Skeletal muscle satellite cell (primary cell): Measurements from ENCODE around the gene KRTAP29-1.

ENCODE experiments used
- H3K27me3 ChIP-seq: 2 replicates; pipeline ENCODE4 v1.7.0; 2013; ENCODE audit warnings: low read length; ENCODE audit not compliant: control insufficient read depth, insufficient read depth
- H3K36me3 ChIP-seq: 2 replicates; pipeline ENCODE4 v1.7.0; 2013; ENCODE audit warnings: mild to moderate bottlenecking, control low read depth, low read length; ENCODE audit not compliant: insufficient read depth
- H3K4me1 ChIP-seq: 2 replicates; pipeline ENCODE4 v1.7.0; 2013; ENCODE audit warnings: low read length; ENCODE audit not compliant: control insufficient read depth, insufficient read depth
- H3K4me2 ChIP-seq: 2 replicates; pipeline ENCODE4 v1.7.0; 2013; ENCODE audit warnings: mild to moderate bottlenecking, low read length
- H3K4me3 ChIP-seq: 2 replicates; pipeline ENCODE4 v1.7.0; 2013; ENCODE audit warnings: low read length
- H3K9ac ChIP-seq: 2 replicates; pipeline ENCODE4 v1.7.0; 2013; ENCODE audit warnings: mild to moderate bottlenecking, low read depth, low read length, moderate library complexity
- H3K9me3 ChIP-seq: replicated peaks from 2 replicates; pipeline ENCODE4 v1.7.0; 2013; ENCODE audit warnings: mild to moderate bottlenecking, control low read depth, low read length

KRTAP29-1 gene

GRCh38 chr17:41326173-41327145 is 23.8 kb upstream of the KRTAP29-1 start:
- Histone ChIP-seq H3K9me3 (no peaks in the 10 kb centered on the region), H3K27me3 (no peaks in the 10 kb centered on the region), H3K4me3 (no peak overlapping the region), H3K4me1 (no peaks in the 10 kb centered on the region), H3K9ac (no peak overlapping the region), H3K4me2 (no peak overlapping the region), H3K36me3 (no peaks in the 10 kb centered on the region)

- H3K4me3 ChIP-seq, result no peak overlapping the region
- H3K27me3 ChIP-seq, result no peaks in the 10 kb centered on the region
- H3K4me2 ChIP-seq, result no peak overlapping the region
- no peaks in the 10 kb centered on the region for H3K9me3 ChIP-seq
- H3K9ac ChIP-seq, result no peak overlapping the region
- no peaks in the 10 kb centered on the region for H3K36me3 ChIP-seq
- H3K4me1 ChIP-seq, result no peaks in the 10 kb centered on the region
These were observed 23.0 kb upstream of the KRTAP29-1 start for GRCh38 chr17:41325611-41326010.

GRCh38 chr17:41325126-41325525 is 22.5 kb upstream of the KRTAP29-1 start:
- Histone ChIP-seq H3K9ac (no peak overlapping the region), H3K36me3 (no peaks in the 10 kb centered on the region), H3K4me3 (no peak overlapping the region), H3K4me1 (no peaks in the 10 kb centered on the region), H3K4me2 (no peak overlapping the region), H3K9me3 (no peaks in the 10 kb centered on the region), H3K27me3 (no peaks in the 10 kb centered on the region)

- Histone ChIP-seq H3K27me3 (no peaks in the 10 kb centered on the region), H3K9ac (no peak overlapping the region), H3K36me3 (no peaks in the 10 kb centered on the region), H3K9me3 (no peaks in the 10 kb centered on the region), H3K4me3 (no peak overlapping the region), H3K4me1 (no peaks in the 10 kb centered on the region), H3K4me2 (no peak overlapping the region)
These were observed 21.8 kb upstream of the KRTAP29-1 start for GRCh38 chr17:41324180-41325075.

- no peaks in the 10 kb centered on the region for H3K9me3 ChIP-seq
- H3K36me3 ChIP-seq, result no peaks in the 10 kb centered on the region
- H3K9ac ChIP-seq, result no peak overlapping the region
- no peak overlapping the region for H3K4me2 ChIP-seq
- H3K4me3 ChIP-seq, result no peak overlapping the region
- H3K4me1 ChIP-seq, result no peaks in the 10 kb centered on the region
- no peaks in the 10 kb centered on the region for H3K27me3 ChIP-seq
These were observed 20.5 kb upstream of the KRTAP29-1 start for GRCh38 chr17:41322903-41323895.

GRCh38 chr17:41322094-41322902 is 19.6 kb upstream of the KRTAP29-1 start:
- H3K36me3 ChIP-seq, result no peaks in the 10 kb centered on the region
- no peak overlapping the region for H3K4me3 ChIP-seq
- H3K4me1 ChIP-seq, result no peaks in the 10 kb centered on the region
- peak overlapping the region; percentile 22 for H3K9ac ChIP-seq
- no peaks in the 10 kb centered on the region for H3K27me3 ChIP-seq
- H3K9me3 ChIP-seq, result no peaks in the 10 kb centered on the region
- H3K4me2 ChIP-seq, result no peak overlapping the region

GRCh38 chr17:41318231-41318630 is 15.6 kb upstream of the KRTAP29-1 start:
- Histone ChIP-seq H3K9ac (no peak overlapping the region), H3K9me3 (no peaks in the 10 kb centered on the region), H3K4me1 (no peaks in the 10 kb centered on the region), H3K4me2 (no peak overlapping the region), H3K4me3 (no peak overlapping the region), H3K27me3 (peaks cover 3% of the 10 kb centered on the region), H3K36me3 (no peaks in the 10 kb centered on the region)

GRCh38 chr17:41315814-41316445 is 13.3 kb upstream of the KRTAP29-1 start:
- H3K4me1 ChIP-seq, result no peaks in the 10 kb centered on the region
- H3K27me3 ChIP-seq, result peaks cover 3% of the 10 kb centered on the region
- H3K36me3 ChIP-seq, result no peaks in the 10 kb centered on the region
- H3K9ac ChIP-seq, result no peak overlapping the region
- no peak overlapping the region for H3K4me3 ChIP-seq
- no peaks in the 10 kb centered on the region for H3K9me3 ChIP-seq
- no peak overlapping the region for H3K4me2 ChIP-seq

- peaks cover 3% of the 10 kb centered on the region for H3K27me3 ChIP-seq
- H3K4me2 ChIP-seq, result no peak within 1 kb of the TSS
- H3K4me3 ChIP-seq, result no peak within 1 kb of the TSS
- no peak within 1 kb of the TSS for H3K9ac ChIP-seq
- H3K4me1 ChIP-seq, result no peaks in the 10 kb centered on the region
- H3K36me3 ChIP-seq, result no peaks in the 10 kb centered on the region
- no peaks in the 10 kb centered on the region for H3K9me3 ChIP-seq
These were observed 12.6 kb upstream of the KRTAP29-1 start, which contains the start of gene KRTAP17-1 for GRCh38 chr17:41315204-41315794. Gene KRTAP17-1 (minus strand): TSS chr17:41315710. CDS start chr17:41315650, 60 bp downstream.
